Right lobe of liver (tissue), 6 donors: ENCODE measurements around the gene ZNF488. TPM values are rescaled to one million over a fixed set of nuclear protein-coding genes. Genes with fewer than 3 reads are reported as not detected.

Experiments used
- ATAC-seq, 4 donors: fragments of 200-7000 bp; cut with Tn5 transposase; one replicate each; pipeline ENCODE4 v1.9.1; 2020; ENCODE audit warnings: mild to moderate bottlenecking in 4 of 4, moderate library complexity in 4 of 4
- DNase-seq, 3 donors: peaks; one replicate each; pipeline ENCODE4 v3.0.0-alpha.2; 2020
- H3K27ac ChIP-seq, 3 donors: fragments of 200-600 bp; one replicate each; pipeline ENCODE4 v1.8.0; 2022
- H3K27me3 ChIP-seq, 2 donors: fragments of 200-600 bp; one replicate each; pipeline ENCODE4 v1.8.0; 2022
- H3K36me3 ChIP-seq, 4 donors: fragments of 200-600 bp; sonication (generic) in 1 of 4; one replicate each; pipeline versions ENCODE4 v1.5.1 to v1.8.0; 2017 to 2022; ENCODE audit warnings: control low read depth in 1 of 4
- H3K4me1 ChIP-seq, 4 donors: fragments of 200-600 bp; sonication (generic) in 1 of 4; one replicate each; pipeline versions ENCODE4 v1.5.1 to v1.8.0; 2017 to 2022; ENCODE audit warnings: control low read depth in 1 of 4
- H3K4me3 ChIP-seq, 3 donors: fragments of 200-600 bp; one replicate each; pipeline ENCODE4 v1.8.0; 2022
- H3K9me3 ChIP-seq, 4 donors: fragments of 200-600 bp; sonication (generic) in 1 of 4; one replicate each; pipeline versions ENCODE4 v1.5.1 to v1.8.0; 2017 to 2022; ENCODE audit warnings: control low read depth in 1 of 4
- POLR2A ChIP-seq: fragments of 450-650 bp; IDR thresholded peaks from one replicate; pipeline ENCODE4 v1.6.1; 2017; ENCODE audit warnings: antibody characterized with exemption, mild to moderate bottlenecking
- WGBS: methylation state at CpG from one replicate; pipeline ENCODE4 v1.1.6; 2018; ENCODE audit warnings: low coverage, low lambda C conversion rate; ENCODE audit not compliant: insufficient coverage; ENCODE audit errors: missing lambda C conversion rate; 5-methylcytosine and 5-hydroxymethylcytosine counted together
- intact Hi-C, 2 donors: fragments of 100-400 bp; cut with DNase I; formaldehyde crosslinking; loops; one replicate each; pipeline versions ENCODE4 v1.11.2 to v1.14.1; 2022
- total RNA-seq, 6 experiments: library from RNA; depleted of rRNA in 2 of 6; stranded (reverse); fragments of >200 nt in 2 of 6; fragmentation: NEBNext Ultra II Directional in 3 of 6; extraction: Animal tissue kit (Norgen Biotek cat#: 25700) in 3 of 6; gene quantifications; one replicate each; pipeline versions ENCODE4 v1.1.0 to v1.2.4, GENCODE V29; 2016 to 2023
- TF ChIP-seq, protein P1 (sequence below), 4 donors: fragments of 200-600 bp in 3 of 4; fragments of 450-650 bp in 1 of 4; IDR thresholded peaks; one replicate each; pipeline versions ENCODE4 v1.5.1 to v1.8.0; 2016 to 2022; ENCODE audit warnings: antibody characterized with exemption in 4 of 4, mild to moderate bottlenecking in 2 of 4
- donor health status: DM: no; HTN: yes; CAD: no.
- donor health status: DM: no; HTN: no; CAD: no.
- donor health status: DM: no; HTN: no; CAD: no.
- donor health status: DM: no; HTN: yes; CAD: no.
- donor health status: DM: no; HTN: yes; CAD: no.

Gene ZNF488
- total RNA-seq, 6 experiments from 2014 or later, result not detected

DNA sequence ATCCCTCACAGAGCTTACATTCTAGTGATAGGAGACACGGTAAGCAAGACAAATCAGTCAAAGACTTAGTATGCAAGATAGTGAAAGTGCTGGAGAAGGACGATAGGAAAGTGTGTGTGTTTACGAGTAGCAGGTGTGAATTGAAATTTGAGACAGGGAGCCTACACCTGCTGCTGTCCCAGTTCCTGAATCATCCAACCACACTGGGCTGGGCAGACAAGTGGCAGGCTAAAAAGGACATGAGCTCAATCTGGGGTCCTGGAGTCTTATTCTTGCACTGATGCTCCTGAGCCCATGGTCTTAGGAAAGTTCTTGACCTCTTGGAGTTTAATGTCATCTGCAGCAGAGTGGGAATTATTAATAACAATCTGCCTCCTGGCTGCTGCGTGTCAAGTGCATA, 19.7 kb downstream of the ZNF488 start:
- no peak for DNase-seq
- TF ChIP-seq, protein P1, sequence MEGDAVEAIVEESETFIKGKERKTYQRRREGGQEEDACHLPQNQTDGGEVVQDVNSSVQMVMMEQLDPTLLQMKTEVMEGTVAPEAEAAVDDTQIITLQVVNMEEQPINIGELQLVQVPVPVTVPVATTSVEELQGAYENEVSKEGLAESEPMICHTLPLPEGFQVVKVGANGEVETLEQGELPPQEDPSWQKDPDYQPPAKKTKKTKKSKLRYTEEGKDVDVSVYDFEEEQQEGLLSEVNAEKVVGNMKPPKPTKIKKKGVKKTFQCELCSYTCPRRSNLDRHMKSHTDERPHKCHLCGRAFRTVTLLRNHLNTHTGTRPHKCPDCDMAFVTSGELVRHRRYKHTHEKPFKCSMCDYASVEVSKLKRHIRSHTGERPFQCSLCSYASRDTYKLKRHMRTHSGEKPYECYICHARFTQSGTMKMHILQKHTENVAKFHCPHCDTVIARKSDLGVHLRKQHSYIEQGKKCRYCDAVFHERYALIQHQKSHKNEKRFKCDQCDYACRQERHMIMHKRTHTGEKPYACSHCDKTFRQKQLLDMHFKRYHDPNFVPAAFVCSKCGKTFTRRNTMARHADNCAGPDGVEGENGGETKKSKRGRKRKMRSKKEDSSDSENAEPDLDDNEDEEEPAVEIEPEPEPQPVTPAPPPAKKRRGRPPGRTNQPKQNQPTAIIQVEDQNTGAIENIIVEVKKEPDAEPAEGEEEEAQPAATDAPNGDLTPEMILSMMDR (IDR thresholded peaks at IDR 0.05), result no peak
- TF ChIP-seq POLR2A, result no peak
- intact Hi-C loops, result no loop called here
- no peaks in the 10 kb centered on the region for H3K9me3 ChIP-seq
- H3K27me3 ChIP-seq, result no peaks in the 10 kb centered on the region
- ATAC-seq, result no peak
- no peak overlapping the region for H3K4me3 ChIP-seq
- no peaks in the 10 kb centered on the region for H3K4me1 ChIP-seq
- H3K27ac ChIP-seq, result no peak overlapping the region
- WGBS, result 74% methylated on average over 3 of the region's 4 CpGs
- no peaks in the 10 kb centered on the region for H3K36me3 ChIP-seq

DNA sequence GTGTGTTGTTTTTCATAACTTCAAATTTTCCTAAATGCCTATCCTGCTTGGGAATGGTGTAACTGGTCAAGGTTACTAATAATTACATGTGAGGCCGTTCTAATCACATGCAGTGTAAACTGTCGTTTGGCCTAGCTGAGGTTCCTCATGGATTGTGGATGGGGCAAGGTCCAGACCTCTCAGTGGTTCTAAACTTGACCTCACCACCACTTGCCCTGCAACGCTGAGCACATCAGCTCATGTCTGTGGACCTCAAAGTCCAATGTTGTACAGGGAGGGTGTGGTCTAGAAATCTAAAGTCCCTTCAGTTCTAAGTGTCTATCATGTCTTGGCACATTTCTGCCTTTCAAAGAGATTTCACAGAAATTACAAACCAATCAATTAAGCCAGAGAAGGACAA, 20.3 kb downstream of the ZNF488 start:
- ATAC-seq (peak; percentile 30 to 85 (median 58)), DNase-seq (no peak)
- Histone ChIP-seq H3K27ac (no peak overlapping the region), H3K9me3 (no peaks in the 10 kb centered on the region), H3K4me1 (no peaks in the 10 kb centered on the region), H3K27me3 (no peaks in the 10 kb centered on the region), H3K4me3 (no peak overlapping the region), H3K36me3 (no peaks in the 10 kb centered on the region)
- intact Hi-C loops, result no loop called here
- 33% methylated on average over 3 of the region's 3 CpGs for WGBS
- TF ChIP-seq, protein P1 (IDR thresholded peaks at IDR 0.05), result no peak
- TF ChIP-seq POLR2A, result no peak

DNA sequence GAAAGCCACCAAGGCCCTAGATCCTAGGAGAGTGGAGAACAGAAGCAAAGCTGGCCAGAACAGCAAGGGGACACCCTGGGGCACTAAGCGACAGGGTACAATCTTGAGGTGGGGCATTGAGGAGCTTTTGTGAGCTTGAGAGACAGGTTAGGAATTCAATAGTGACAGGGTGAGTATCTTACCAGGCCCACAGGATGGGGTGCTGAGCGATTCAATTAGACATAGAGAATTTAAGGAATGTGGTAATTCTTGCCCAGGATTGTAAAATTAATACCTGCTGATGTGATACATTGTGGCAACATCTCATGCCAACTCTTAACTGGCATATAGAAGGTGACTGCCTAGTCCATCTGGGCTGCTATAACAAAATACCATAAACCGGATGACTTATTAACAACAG, 21.9 kb downstream of the ZNF488 start:
- 78% methylated on average over 2 of the region's 3 CpGs for WGBS
- H3K4me3 ChIP-seq, result no peak overlapping the region
- H3K27me3 ChIP-seq, result no peaks in the 10 kb centered on the region
- TF ChIP-seq POLR2A, result no peak
- TF ChIP-seq, protein P1 (IDR thresholded peaks at IDR 0.05), result no peak
- no peaks in the 10 kb centered on the region for H3K4me1 ChIP-seq
- H3K36me3 ChIP-seq, result no peaks in the 10 kb centered on the region
- H3K27ac ChIP-seq, result no peak overlapping the region
- ATAC-seq (no peak), DNase-seq (peak in 1 of 3 donors; percentile 16)
- intact Hi-C loops, result no loop called here
- no peaks in the 10 kb centered on the region for H3K9me3 ChIP-seq

DNA sequence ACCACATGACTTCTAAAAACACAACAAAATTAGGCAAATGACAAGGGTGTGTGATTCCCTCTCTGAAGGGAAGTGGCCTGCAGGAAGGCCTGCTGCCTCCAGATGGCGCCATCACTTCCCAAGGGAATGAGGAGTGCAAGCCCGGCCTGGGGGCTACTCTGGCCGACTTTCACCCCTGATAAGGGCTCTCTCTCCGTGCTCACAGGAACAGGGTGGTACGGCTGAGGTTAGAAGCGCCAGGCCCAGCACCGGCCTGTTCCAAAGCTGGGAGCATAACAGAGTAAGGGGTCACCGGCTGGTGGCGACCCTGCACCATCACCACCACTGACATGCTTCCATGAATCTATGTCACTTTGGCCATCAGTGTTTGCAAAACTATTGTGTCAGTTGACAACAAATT, 22.8 kb downstream of the ZNF488 start:
- DNase-seq (peak in 1 of 3 donors; percentile 38), ATAC-seq (peak in 3 of 4 donors; percentile 43 to 48 (median 44))
- TF ChIP-seq, protein P1 (IDR thresholded peaks at IDR 0.05), result peak; percentile 36 to 72 (median 52)
- TF ChIP-seq POLR2A, result no peak
- H3K36me3 ChIP-seq, result no peaks in the 10 kb centered on the region
- H3K4me1 ChIP-seq, result no peaks in the 10 kb centered on the region
- no peaks in the 10 kb centered on the region for H3K27me3 ChIP-seq
- no peak overlapping the region for H3K27ac ChIP-seq
- no CpG with 5 or more reads among the region's 9 CpGs for WGBS
- H3K4me3 ChIP-seq, result no peak overlapping the region
- intact Hi-C loops, result no loop called here
- H3K9me3 ChIP-seq, result no peaks in the 10 kb centered on the region
